ENCODE results near the gene DDX25.

DNA sequence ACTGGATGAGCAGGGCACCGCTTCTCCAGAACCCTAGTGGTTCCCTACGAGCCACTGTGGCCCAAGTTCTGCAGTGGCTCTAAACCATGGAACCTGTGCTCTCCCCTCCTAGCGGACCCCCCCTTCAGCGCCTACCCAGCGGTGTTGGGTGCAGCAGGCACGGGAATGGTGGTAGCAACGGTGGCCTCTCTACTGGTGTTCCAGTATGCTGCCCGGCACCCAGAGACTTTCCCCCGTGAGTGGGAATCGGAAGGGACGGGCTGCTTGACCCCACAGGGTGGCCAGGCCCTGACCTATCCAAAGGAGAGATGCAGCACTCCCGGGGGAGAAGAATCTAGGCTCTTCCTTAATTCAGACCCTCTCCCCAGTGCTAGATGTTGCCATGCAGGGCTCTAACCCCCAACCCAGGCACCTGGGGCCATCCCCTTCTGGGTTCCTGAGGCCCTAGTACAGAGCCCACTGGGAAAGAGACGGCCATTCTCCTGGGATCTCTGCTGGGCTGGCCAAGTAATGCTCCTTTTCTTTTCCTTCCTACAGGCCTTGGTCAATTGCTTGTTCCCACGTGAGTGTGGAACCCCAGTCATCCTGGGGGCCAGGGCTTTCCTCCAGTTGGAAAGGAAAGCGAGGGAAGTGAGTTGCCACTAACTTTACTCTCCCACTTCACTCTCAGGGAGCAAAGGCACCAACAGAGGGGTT, 50.8 kb downstream of the DDX25 start:
- TF ChIP-seq, protein P1, sequence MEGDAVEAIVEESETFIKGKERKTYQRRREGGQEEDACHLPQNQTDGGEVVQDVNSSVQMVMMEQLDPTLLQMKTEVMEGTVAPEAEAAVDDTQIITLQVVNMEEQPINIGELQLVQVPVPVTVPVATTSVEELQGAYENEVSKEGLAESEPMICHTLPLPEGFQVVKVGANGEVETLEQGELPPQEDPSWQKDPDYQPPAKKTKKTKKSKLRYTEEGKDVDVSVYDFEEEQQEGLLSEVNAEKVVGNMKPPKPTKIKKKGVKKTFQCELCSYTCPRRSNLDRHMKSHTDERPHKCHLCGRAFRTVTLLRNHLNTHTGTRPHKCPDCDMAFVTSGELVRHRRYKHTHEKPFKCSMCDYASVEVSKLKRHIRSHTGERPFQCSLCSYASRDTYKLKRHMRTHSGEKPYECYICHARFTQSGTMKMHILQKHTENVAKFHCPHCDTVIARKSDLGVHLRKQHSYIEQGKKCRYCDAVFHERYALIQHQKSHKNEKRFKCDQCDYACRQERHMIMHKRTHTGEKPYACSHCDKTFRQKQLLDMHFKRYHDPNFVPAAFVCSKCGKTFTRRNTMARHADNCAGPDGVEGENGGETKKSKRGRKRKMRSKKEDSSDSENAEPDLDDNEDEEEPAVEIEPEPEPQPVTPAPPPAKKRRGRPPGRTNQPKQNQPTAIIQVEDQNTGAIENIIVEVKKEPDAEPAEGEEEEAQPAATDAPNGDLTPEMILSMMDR (IDR thresholded peaks at IDR 0.05): no peak
- TF ChIP-seq POLR2AphosphoS5 (IDR thresholded peaks at IDR 0.05) (no peak), POLR2A (IDR thresholded peaks at IDR 0.05) (no peak)
